Activated CD4-positive, alpha-beta T cell treated with anti-CD3 and anti-CD28 coated beads, Interleukin-2, amount 10 ng/mL, durations not matched to agents 24 days and 14 days (primary cell): ENCODE results near the gene FOXD3. TPM values are rescaled to one million over a fixed set of nuclear protein-coding genes. Genes with fewer than 3 reads are reported as not detected.

Experiments used
- DNase-seq: peaks from one replicate; pipeline ENCODE4 v3.0.0; 2022
- H3K27ac Mint-ChIP-seq: one replicate; pipeline ENCODE4 v1.8.0; 2022; ENCODE audit warnings: mild to moderate bottlenecking, mixed read lengths
- H3K27me3 Mint-ChIP-seq: one replicate; pipeline ENCODE4 v1.8.0; 2022; ENCODE audit warnings: mixed read lengths
- H3K36me3 Mint-ChIP-seq: one replicate; pipeline ENCODE4 v1.8.0; 2022; ENCODE audit warnings: low read depth, mild to moderate bottlenecking, mixed read lengths
- H3K4me1 Mint-ChIP-seq: one replicate; pipeline ENCODE4 v1.8.0; 2021; ENCODE audit warnings: mixed read lengths
- H3K4me3 Mint-ChIP-seq: one replicate; pipeline ENCODE4 v1.8.0; 2022; ENCODE audit warnings: mild to moderate bottlenecking, moderate library complexity, mixed read lengths
- H3K9me3 Mint-ChIP-seq: one replicate; pipeline ENCODE4 v1.8.0; 2021; ENCODE audit warnings: mixed read lengths
- intact Hi-C: fragments of 100-400 bp; cut with micrococcal nuclease; formaldehyde crosslinking; loops from one replicate; pipeline ENCODE4 v1.15.1; 2023
- total RNA-seq: library from RNA; stranded (reverse); gene quantifications from 2 replicates; pipeline ENCODE4 v1.2.3, GENCODE V29; 2022

Gene FOXD3
- total RNA-seq = not detected in 2 replicates

DNA sequence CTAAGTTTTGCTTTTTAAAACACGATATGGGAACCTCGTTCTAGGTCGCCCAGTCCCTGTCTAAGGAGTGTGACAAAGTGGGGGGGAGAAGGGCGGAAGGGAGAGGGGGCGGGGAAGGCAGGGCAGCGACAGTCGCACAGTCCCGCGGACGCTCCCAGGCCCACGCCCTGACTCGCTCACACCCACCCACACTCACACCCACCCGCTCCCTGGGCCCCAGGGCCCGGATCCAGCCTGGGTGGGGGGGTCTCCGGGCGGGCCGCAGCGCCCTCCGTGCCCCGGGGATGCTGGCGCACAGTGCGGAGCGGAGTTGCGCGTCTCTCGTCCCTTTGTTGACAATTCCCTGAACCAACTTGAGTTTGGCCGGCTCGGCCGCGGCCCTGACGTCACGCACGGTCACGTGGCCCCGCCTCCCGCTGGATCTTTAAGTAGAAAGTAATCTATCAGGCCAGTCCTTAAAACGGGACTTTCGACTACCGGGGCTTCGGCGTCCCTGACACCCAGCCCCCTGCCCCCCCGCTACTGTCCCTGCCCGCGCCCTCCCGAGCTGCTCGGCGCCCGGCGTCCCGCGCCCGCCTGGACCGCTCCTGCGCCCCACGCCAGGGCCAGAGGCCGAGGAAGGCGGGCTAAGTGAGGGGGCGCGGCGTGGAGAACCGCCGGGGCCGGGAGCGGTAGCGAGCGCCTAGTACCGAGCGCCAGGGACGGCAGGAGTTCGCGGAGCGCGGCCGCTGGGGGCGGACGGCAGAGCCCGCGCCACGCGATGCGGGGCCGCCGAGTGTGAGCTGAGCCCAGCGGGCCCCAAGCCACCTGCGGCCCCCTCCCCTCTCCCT, at the start of gene FOXD3:
TSS of gene FOXD3 (plus strand) at position 454 of the 830 bp plus-strand sequence. CDS start 492 bp downstream, outside the sequence.
- Mint-ChIP-seq H3K4me3 (peak within 1 kb of the TSS; percentile 77), H3K27me3 (peaks cover 73% of the 10 kb centered on the region), H3K4me1 (peaks cover 38% of the 10 kb centered on the region), H3K36me3 (peaks cover 22% of the 10 kb centered on the region), H3K9me3 (peaks cover 23% of the 10 kb centered on the region), H3K27ac (peak within 1 kb of the TSS; percentile 84)
- DNase-seq = peak; percentile 77
- intact Hi-C loops = loop anchor here (10.0 kb wide), 1 partner anchor 478 kb away; no protein-coding TSS in a partner anchor

DNA sequence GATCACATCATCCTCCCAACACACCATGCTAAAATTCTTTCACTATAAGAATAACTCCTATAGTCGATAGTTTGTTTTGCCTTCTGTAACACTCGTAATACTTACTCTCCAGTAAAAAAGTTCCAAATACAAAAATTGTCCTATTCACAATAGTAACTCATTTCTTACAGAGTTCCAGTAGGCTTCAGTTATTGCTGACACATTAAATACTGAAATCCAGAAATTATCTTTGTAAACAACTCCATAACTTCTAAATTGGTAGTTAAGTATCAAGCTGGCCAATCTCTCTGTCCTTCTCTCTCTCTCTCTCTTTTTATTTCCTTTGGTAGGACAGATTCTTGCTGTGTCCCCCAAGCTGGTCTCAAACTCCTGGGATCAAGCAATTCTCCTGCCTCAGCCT, 49.6 kb upstream of the FOXD3 start:
- H3K27me3 Mint-ChIP-seq = peaks cover 18% of the 10 kb centered on the region
- H3K4me1 Mint-ChIP-seq = no peaks in the 10 kb centered on the region
- no peak overlapping the region for H3K27ac Mint-ChIP-seq
- intact Hi-C loops = no loop called here
- H3K36me3 Mint-ChIP-seq = no peaks in the 10 kb centered on the region
- DNase-seq = no peak
- H3K9me3 Mint-ChIP-seq = no peaks in the 10 kb centered on the region
- no peak overlapping the region for H3K4me3 Mint-ChIP-seq

DNA sequence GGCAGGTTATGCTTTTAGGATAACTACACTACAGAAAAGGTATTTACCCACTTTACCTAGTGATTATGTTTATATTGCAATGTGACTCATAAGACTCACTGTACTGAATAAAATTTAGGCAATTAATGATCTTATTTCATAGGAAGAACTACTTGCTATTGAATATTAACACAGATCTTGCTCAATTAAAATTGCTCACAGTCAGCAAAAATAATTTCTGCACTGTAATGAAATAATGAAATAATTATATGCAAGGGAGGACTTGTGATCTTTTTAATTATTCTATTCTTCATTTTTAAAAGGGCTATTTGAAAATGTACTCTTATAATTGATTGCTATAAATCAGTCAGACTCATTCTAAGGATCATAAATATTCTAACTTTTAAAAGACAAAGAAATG, 48.0 kb upstream of the FOXD3 start:
- Mint-ChIP-seq H3K4me3 (no peak overlapping the region), H3K27ac (no peak overlapping the region), H3K9me3 (no peaks in the 10 kb centered on the region), H3K27me3 (peaks cover 14% of the 10 kb centered on the region), H3K4me1 (no peaks in the 10 kb centered on the region), H3K36me3 (no peaks in the 10 kb centered on the region)
- DNase-seq = no peak
- intact Hi-C loops = no loop called here

DNA sequence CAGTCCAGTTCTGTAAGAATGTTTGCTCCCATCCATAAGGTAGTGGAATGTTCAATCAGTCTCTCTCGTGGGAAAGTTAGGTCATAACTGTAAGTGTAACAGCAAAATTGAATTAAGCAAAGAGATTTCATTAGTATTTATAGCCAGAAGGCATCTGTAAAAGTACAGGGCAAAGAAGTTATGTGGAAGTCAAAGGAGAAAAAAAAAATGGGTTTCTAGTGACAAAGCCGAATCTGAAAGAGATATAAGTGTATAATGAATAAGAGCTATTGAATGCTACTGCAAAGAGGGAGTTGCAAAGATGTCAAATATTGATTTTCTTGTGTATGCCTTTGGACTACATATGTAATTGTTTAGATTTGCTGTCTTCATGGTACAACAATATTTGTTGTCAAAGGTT, 47.4 kb upstream of the FOXD3 start:
- no peak overlapping the region for H3K27ac Mint-ChIP-seq
- no peaks in the 10 kb centered on the region for H3K9me3 Mint-ChIP-seq
- H3K4me1 Mint-ChIP-seq = no peaks in the 10 kb centered on the region
- H3K27me3 Mint-ChIP-seq = peaks cover 14% of the 10 kb centered on the region
- H3K36me3 Mint-ChIP-seq = no peaks in the 10 kb centered on the region
- DNase-seq = no peak
- H3K4me3 Mint-ChIP-seq = no peak overlapping the region
- intact Hi-C loops = no loop called here

DNA sequence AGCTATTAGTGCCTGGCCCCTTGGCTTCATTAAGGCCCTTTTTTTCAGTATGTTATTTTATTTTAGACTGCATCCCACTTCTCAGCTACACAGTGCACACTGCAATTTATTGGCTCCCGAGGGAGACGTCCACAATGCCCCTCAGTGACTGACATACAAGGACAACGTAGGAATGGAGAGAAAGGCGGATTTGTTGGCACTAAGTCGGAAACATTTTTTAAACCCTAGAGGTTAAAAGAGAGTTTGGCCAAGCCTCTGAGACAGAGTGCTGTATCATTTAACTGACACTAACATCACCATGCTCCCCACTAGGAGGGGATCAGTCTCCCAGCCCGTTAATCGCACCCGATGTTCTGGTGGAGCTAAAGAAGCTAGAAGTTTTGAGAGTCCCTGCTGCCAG, 45.7 kb upstream of the FOXD3 start:
- Mint-ChIP-seq H3K36me3 (no peaks in the 10 kb centered on the region), H3K4me1 (no peaks in the 10 kb centered on the region), H3K27ac (no peak overlapping the region), H3K27me3 (peaks cover 14% of the 10 kb centered on the region), H3K9me3 (no peaks in the 10 kb centered on the region), H3K4me3 (no peak overlapping the region)
- intact Hi-C loops = no loop called here
- DNase-seq = no peak

DNA sequence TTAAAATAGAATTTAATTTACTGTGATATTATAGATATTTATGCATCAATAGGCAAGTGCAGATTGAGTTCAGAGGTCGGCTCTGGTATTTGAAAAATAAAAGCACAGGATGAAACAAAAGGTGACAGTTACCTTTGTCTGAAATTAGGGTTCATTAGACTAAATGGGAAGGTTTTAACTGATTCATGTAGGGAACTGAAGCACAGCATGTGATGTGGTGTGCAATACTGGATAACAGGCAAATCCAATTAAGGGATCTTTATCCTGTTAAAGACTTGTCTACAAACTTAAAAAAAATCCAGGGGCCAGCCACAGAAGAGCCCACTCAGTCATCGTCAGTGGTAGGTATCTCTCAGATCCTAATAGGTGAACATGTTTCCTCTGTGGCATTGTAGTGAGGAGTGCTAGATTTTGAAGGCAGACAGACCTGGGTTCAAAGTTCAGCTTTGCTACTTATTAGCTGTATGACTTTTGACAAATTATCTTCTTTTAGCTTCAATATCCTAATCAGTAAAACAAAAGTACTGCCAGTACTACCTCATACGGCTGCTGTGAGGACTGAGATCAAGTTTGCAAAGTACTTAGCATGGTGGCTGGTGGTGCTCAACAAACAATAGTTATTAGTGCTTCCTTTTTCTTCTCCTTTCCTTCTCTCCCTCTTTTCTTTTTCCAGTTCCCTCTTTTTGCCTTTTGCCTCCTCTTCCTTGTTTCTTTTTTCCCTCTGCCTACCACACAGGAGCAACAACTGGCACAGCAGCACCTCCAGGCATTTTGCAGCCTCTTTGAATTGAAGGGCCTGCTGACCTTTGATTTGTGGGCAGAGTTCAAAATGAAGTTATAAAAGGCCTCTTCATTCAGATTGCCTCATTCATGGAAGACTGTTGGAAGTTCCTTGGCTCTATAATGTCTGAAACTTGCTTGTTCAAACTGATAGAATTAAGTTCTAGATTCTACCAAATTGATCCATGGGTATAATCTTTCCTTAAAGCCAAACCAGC, 44.9 kb upstream of the FOXD3 start:
- no peak overlapping the region for H3K4me3 Mint-ChIP-seq
- no peak overlapping the region for H3K27ac Mint-ChIP-seq
- no peaks in the 10 kb centered on the region for H3K36me3 Mint-ChIP-seq
- H3K27me3 Mint-ChIP-seq = peaks cover 14% of the 10 kb centered on the region
- no peaks in the 10 kb centered on the region for H3K4me1 Mint-ChIP-seq
- intact Hi-C loops = no loop called here
- no peak for DNase-seq
- H3K9me3 Mint-ChIP-seq = no peaks in the 10 kb centered on the region

DNA sequence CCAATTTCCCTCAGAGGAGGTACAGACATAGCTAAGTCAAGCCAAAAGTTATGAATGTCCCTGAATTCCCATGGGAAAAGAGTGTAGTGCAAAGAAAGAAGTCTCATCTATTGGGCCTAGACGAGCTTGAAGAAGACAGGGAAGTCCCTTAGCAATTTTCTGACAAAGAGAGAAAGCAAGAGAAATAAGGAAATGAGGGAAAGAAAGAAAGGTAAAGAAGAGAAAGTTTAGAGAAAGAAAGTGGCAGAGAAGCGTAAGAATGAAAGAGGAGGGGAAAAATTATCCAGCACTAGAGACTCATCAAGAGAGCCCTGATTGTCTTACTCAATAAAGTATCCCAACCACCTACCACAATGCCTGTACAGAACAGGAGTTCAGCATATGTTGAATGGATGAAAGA, 40.6 kb upstream of the FOXD3 start:
- Mint-ChIP-seq H3K4me1 (no peaks in the 10 kb centered on the region), H3K9me3 (no peaks in the 10 kb centered on the region), H3K27ac (no peak overlapping the region), H3K36me3 (no peaks in the 10 kb centered on the region), H3K27me3 (no peaks in the 10 kb centered on the region), H3K4me3 (no peak overlapping the region)
- DNase-seq = no peak
- intact Hi-C loops = no loop called here

DNA sequence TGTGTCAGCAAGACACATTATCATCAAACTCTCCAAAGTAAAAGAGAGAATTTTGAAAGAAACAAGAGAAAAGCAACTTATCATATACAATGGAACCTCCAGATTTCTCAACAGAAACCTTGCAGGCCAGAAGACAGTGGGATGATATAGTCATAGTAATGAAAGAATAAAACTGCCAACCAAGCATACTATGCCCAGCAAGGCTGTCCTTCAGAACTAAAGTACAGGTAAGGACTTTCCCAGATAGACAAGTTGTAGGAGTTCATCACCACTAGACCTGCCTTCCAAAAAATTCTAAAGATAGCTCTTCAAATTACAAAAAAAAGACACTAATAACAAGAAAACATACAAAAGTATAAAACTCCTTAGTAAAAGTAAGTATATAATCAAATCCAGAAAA, 33.2 kb upstream of the FOXD3 start:
- Mint-ChIP-seq H3K4me3 (no peak overlapping the region), H3K27me3 (no peaks in the 10 kb centered on the region), H3K36me3 (no peaks in the 10 kb centered on the region), H3K4me1 (no peaks in the 10 kb centered on the region), H3K27ac (no peak overlapping the region), H3K9me3 (peaks cover 4% of the 10 kb centered on the region)
- intact Hi-C loops = no loop called here
- no peak for DNase-seq

DNA sequence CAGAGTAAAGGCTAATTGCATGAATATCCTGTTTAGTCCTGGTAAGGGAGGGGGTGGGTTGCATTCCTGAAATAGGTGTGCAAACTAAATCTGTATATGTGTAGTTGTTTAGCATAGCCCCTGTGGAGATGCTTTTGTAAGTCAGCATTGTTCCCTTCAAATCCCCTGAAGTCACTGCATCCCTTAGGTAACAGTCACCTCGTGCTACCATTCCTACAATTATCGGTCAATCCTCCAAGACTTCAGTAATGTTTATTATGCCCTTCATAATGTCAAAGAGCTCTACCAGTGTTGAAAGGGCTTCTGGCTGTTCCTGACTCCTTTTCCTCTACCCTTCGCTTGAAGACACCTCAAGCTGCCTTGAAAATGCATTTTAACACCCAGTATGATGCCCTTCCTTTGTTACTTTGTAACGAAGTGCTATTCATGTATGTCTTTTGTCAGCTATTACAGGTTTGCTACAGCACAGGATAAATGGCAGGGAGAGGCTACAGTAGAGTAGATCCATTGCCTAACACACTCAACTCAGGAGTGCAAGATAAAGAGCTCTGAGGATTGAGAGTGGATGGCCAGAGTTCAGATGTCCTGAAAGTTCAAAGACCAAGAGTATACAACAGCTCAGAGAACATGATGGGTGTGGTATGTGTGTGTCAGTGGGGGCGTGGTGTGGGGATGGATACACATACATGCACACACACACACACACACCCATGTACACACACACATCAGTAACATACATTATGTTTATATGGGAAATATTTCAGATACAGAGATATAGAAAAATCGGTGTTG, 27.4 kb upstream of the FOXD3 start:
- no peak overlapping the region for H3K27ac Mint-ChIP-seq
- no peak for DNase-seq
- no peaks in the 10 kb centered on the region for H3K36me3 Mint-ChIP-seq
- H3K4me3 Mint-ChIP-seq = no peak overlapping the region
- H3K9me3 Mint-ChIP-seq = no peaks in the 10 kb centered on the region
- intact Hi-C loops = no loop called here
- H3K4me1 Mint-ChIP-seq = no peaks in the 10 kb centered on the region
- peaks cover 4% of the 10 kb centered on the region for H3K27me3 Mint-ChIP-seq

DNA sequence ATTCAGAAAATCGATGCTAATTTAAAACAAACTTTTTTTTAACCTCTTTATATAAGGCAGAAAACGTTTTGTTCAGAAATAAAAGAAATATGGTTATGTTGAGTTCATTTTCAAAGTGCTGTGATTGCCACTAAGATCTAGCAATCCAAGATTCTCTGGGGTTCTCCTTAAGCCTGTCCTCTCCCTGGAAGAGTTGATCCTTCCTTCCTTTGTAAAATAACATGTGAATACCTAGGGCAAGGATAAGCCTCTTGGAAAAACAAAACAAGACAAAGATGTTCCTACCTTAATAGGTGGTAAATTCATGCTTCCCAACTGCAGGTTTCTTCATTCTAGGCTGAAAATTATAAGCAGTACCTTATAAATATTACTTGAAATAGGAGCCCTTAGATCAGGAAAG, 18.0 kb upstream of the FOXD3 start:
- Mint-ChIP-seq H3K9me3 (peaks cover 4% of the 10 kb centered on the region), H3K4me3 (no peak overlapping the region), H3K4me1 (no peaks in the 10 kb centered on the region), H3K36me3 (no peaks in the 10 kb centered on the region), H3K27me3 (peaks cover 23% of the 10 kb centered on the region), H3K27ac (no peak overlapping the region)
- no peak for DNase-seq
- intact Hi-C loops = no loop called here

DNA sequence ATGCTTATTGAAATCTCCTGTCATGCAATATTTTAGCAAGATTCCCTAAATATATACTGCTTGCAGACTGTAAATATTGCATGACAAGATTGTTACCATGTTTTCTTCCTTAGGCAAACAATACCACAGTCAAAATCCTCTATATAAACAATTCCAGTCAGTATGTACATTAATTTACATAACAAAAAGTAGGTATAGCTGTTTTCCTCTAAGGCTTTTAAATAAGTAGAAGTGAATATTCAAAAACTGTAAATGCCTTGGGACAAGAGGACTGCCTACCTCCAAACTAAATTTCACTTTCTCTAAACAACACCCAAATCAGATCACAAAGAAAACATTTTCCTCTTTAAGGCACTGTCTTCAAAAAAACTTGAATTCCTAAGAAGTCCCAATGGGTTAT, 17.3 kb upstream of the FOXD3 start:
- no peaks in the 10 kb centered on the region for H3K36me3 Mint-ChIP-seq
- peaks cover 23% of the 10 kb centered on the region for H3K27me3 Mint-ChIP-seq
- no peak overlapping the region for H3K27ac Mint-ChIP-seq
- peaks cover 4% of the 10 kb centered on the region for H3K9me3 Mint-ChIP-seq
- H3K4me3 Mint-ChIP-seq = no peak overlapping the region
- intact Hi-C loops = no loop called here
- DNase-seq = no peak
- H3K4me1 Mint-ChIP-seq = no peaks in the 10 kb centered on the region

DNA sequence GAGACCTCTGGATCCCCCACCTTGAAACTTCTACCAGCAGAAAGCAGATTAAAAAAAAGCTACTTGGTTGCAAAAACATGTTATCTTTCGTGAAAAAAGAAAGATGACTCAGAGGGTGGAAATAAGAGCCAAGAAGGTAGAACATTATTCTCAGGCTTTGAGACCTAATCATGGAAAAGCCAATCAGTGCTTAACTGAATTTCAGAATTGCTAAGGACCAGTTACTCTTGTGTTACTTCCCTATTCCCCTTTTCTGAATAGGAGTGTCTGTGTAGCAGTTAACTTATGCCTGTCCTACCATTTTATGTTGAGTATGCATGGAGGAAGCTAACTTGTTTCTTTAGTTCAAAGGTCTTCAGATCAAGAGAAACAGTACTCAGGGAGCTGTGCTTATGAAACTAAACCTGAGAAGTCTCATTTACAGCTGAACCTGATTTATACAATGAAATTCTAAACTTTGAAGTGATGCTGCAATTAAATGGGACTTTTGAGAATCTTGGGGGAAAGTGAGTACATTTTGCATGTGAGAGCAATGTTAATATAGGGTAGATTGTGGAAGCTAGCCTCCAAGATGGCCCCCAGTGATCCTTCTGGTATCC, 15.1 kb upstream of the FOXD3 start:
- Mint-ChIP-seq H3K9me3 (peaks cover 4% of the 10 kb centered on the region), H3K27me3 (peaks cover 25% of the 10 kb centered on the region), H3K4me3 (no peak overlapping the region), H3K27ac (no peak overlapping the region), H3K36me3 (no peaks in the 10 kb centered on the region), H3K4me1 (no peaks in the 10 kb centered on the region)
- intact Hi-C loops = no loop called here
- DNase-seq = no peak

DNA sequence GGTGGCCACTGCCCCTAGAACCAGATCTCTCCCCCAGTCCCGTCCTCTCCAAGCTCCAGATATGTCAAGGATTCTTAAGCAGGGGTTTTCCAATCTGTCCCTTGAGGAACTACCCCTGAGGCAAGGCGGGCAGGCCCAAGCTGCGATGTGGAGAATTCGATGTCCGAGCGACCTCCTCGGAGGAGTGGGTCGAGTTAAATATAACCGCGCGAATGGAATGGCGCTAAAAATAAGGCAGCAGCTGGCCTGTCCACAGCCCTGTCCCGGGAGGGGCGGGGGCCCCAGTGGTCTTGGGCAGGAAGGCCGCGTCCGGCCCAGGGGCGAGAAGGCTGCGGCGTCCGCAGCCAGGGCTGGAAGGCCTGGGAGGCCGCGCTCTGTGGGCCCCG, 5.8 kb upstream of the FOXD3 start:
- peak; percentile 54 for DNase-seq
- no peak overlapping the region for H3K27ac Mint-ChIP-seq
- peaks cover 17% of the 10 kb centered on the region for H3K36me3 Mint-ChIP-seq
- peak overlapping the region; percentile 60 for H3K4me3 Mint-ChIP-seq
- intact Hi-C loops = no loop called here
- H3K9me3 Mint-ChIP-seq = peaks cover 17% of the 10 kb centered on the region
- H3K4me1 Mint-ChIP-seq = peaks cover 25% of the 10 kb centered on the region
- H3K27me3 Mint-ChIP-seq = peaks cover 64% of the 10 kb centered on the region
